Kidney epithelial cell (primary cell): ENCODE measurements around the gene ENPP6. TPM values are rescaled to one million over a fixed set of nuclear protein-coding genes. Genes with fewer than 3 reads are reported as not detected.

ENCODE experiments used
- DNase-seq: peaks from one replicate; pipeline ENCODE4 v3.0.0-alpha.2; 2010; ENCODE audit warnings: low read depth
- H3K27me3 ChIP-seq: 2 replicates; pipeline ENCODE4 v1.6.0; 2011; ENCODE audit warnings: low read length; ENCODE audit not compliant: control insufficient read depth, insufficient read depth
- H3K36me3 ChIP-seq: 2 replicates; pipeline ENCODE4 v1.5.1; 2011; ENCODE audit warnings: low read length; ENCODE audit not compliant: control insufficient read depth, insufficient read depth
- H3K4me3 ChIP-seq: 2 replicates; pipeline ENCODE4 v1.5.1; 2011; ENCODE audit warnings: low read depth, mild to moderate bottlenecking, control low read depth, low read length
- CTCF ChIP-seq: IDR thresholded peaks from 2 replicates; pipeline ENCODE4 v1.5.1; 2011; ENCODE audit warnings: mild to moderate bottlenecking, moderate library complexity, low read length, control low read depth, inconsistent platforms; ENCODE audit not compliant: insufficient read depth, poor library complexity, severe bottlenecking
- total RNA-seq: library from RNA; depleted of rRNA; stranded (reverse); fragments of >200 nt; gene quantifications from 2 replicates; pipeline ENCODE4 v1.2.3, GENCODE V29; 2015

Gene ENPP6
- total RNA-seq, 1 donor from 2014 or later: 0.04 TPM

DNA sequence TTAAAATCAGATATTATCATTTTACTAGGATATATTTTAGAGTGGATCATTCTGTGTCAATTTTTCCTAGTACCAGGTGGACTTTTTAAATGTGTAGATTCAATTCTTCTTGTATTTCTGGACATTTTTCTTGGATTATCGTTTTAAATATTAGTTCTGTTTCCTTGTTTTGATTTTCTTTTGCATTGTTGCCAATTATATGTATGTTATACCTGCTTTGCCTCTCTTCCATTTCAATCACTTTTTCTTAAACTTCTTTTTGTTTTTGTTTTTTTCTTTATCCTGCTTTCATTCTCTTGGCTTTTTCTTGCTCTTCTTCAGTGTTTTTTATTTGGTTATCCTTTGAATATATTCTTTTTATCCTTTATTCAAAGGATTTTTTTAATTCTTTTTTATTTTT, 171.5 kb downstream of the ENPP6 start:
- no peak overlapping the region for H3K4me3 ChIP-seq
- DNase-seq: no peak
- no peaks in the 10 kb centered on the region for H3K27me3 ChIP-seq
- no peaks in the 10 kb centered on the region for H3K36me3 ChIP-seq
- no peak for TF ChIP-seq CTCF

- TF ChIP-seq CTCF: no peak
- no peaks in the 10 kb centered on the region for H3K36me3 ChIP-seq
- peaks cover 10% of the 10 kb centered on the region for H3K27me3 ChIP-seq
These were observed 176.5 kb downstream of the ENPP6 start for GRCh38 chr4:184041156-184041555.

DNA sequence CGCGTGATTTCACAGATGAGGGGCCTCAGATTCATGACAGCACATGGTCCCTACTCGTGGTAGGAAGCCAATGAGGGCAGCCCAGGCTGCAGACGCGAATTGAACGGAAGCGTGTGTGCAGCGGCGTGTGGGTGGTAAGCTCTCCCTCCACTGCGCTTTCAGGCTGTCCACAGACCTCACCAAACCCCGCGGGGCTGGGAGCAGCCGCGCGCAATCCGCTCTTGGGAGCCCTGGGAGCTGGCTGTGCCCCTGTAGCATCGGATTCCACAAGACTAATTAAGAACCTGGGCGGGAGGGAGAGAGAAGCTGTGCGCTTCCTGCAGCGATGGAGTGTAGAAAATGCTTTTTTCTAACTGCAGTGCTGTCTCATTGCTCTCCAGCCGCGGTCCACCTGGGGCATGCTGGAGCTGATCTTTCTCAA, 177.7 kb downstream of the ENPP6 start:
- DNase-seq: no peak
- Histone ChIP-seq H3K36me3 (no peaks in the 10 kb centered on the region), H3K27me3 (peaks cover 10% of the 10 kb centered on the region), H3K4me3 (peak overlapping the region; percentile 5)
- TF ChIP-seq CTCF: no peak

More at GRCh38 chr4:184041156-184041555, 176.5 kb downstream of the ENPP6 start:
- no peak overlapping the region for H3K4me3 ChIP-seq
- no peak for DNase-seq
